EL (cell line): ENCODE measurements around the gene EPB41L4B.
"Not testable (repeated sequence)": the region's sequence is repeated elsewhere in the genome, so short reads cannot be mapped to it uniquely, and the experiment has no call there.

Experiments used
- DNase-seq: peaks from one replicate; pipeline ENCODE4 v3.0.0-alpha.2; 2016

Gene EPB41L4B

GRCh38 chr9:109242014-109242413 lies 78.8 kb downstream of the EPB41L4B start:
- no peak for DNase-seq

- no peak for DNase-seq
Observed at GRCh38 chr9:109241207-109241606, 79.7 kb downstream of the EPB41L4B start.

- DNase-seq = no peak
Observed at GRCh38 chr9:109239240-109239639, 81.6 kb downstream of the EPB41L4B start.

- peak; percentile 46 for DNase-seq
Observed at GRCh38 chr9:109238655-109239054, 82.2 kb downstream of the EPB41L4B start.

- DNase-seq = no peak
Observed at GRCh38 chr9:109238125-109238524, 82.7 kb downstream of the EPB41L4B start.

- DNase-seq = peak; percentile 80
Observed at GRCh38 chr9:109232449-109233237, 88.2 kb downstream of the EPB41L4B start.

- DNase-seq = no peak
Observed at GRCh38 chr9:109231593-109231992, 89.3 kb downstream of the EPB41L4B start.

- DNase-seq = no peak
Observed at GRCh38 chr9:109230277-109230676, 90.6 kb downstream of the EPB41L4B start.

- DNase-seq = no peak
Observed at GRCh38 chr9:109229682-109230081, 91.2 kb downstream of the EPB41L4B start.

- DNase-seq = no peak
Observed at GRCh38 chr9:109228093-109228642, 92.7 kb downstream of the EPB41L4B start.

- DNase-seq = no peak
Observed at GRCh38 chr9:109225629-109226028, 95.2 kb downstream of the EPB41L4B start.

GRCh38 chr9:109224751-109225150 lies 96.1 kb downstream of the EPB41L4B start:
- DNase-seq = no peak

- DNase-seq = not testable (repeated sequence)
Observed at GRCh38 chr9:109218242-109218641, 102.6 kb downstream of the EPB41L4B start.

GRCh38 chr9:109214414-109214813 lies 106.4 kb downstream of the EPB41L4B start:
- no peak for DNase-seq

- no peak for DNase-seq
Observed at GRCh38 chr9:109213285-109214121, 107.4 kb downstream of the EPB41L4B start.

- DNase-seq = no peak
Observed at GRCh38 chr9:109212768-109213167, 108.1 kb downstream of the EPB41L4B start.

- DNase-seq = peak; percentile 21
Observed at GRCh38 chr9:109206670-109207069, 114.2 kb downstream of the EPB41L4B start.

- DNase-seq = no peak
Observed at GRCh38 chr9:109205526-109205925, 115.3 kb downstream of the EPB41L4B start.

GRCh38 chr9:109203761-109204360 lies 117.0 kb downstream of the EPB41L4B start:
- no peak for DNase-seq

- DNase-seq = no peak
Observed at GRCh38 chr9:109199676-109200075, 121.2 kb downstream of the EPB41L4B start.

- DNase-seq = no peak
Observed at GRCh38 chr9:109198736-109199382, 122.0 kb downstream of the EPB41L4B start.

GRCh38 chr9:109193974-109194556 lies 126.8 kb downstream of the EPB41L4B start:
- DNase-seq = peak; percentile 69
